Lower leg skin (tissue), 3 donors: ENCODE data around the gene AKR1C4.

Experiments used
- CTCF ChIP-seq, 3 donors: fragments of 450-650 bp; IDR thresholded peaks; one replicate each; pipeline ENCODE4 v1.5.1; 2016; ENCODE audit warnings: antibody characterized with exemption in 3 of 3, mild to moderate bottlenecking in 3 of 3, moderate library complexity in 2 of 3
- POLR2A ChIP-seq, 2 donors: fragments of 450-650 bp; IDR thresholded peaks; one replicate each; pipeline ENCODE4 v1.6.1; 2016 to 2017; ENCODE audit warnings: antibody characterized with exemption in 2 of 2, mild to moderate bottlenecking in 1 of 2, moderate library complexity in 1 of 2

DNA sequence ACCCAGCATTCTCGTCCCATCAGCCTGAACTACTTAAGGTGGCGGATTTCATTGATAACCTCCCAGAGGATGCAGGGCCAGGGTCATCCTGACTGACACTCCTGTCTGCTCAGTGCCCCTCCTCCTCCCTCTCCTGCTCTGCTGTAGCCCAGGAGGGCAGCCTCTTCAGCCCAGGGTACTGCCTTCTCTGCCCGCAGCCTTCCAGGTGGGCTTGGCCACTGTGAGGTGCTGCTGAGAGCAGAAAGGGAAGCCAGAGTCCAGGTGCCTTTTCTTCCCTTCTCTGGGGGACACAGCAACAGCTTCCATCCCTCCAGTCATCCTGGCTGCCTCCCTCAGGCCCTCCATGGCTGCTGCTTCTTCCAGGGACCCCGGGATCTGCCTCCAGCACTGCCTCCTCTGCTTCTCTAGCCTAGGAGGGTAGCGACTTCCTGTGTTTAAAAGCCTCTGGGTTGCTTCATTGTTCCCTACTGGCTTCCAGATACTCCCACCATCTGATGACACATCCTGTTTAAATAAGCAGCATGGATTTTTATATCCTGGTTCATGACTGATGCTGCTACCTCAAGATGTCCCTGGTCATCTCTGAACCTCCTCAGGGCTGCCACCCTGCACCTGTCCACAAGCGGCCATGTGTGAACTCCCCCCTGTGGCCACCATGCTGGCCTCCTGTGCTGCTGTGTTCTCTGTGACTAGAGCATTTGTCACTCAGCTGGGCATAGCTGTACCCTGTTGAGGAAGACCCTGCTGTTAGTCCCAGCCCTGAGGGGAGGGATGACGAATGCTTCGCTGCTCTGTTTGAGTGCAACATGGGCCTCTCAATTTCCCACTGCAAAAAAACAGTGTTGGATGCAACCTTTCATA lies 55.8 kb downstream of the AKR1C4 start:
- TF ChIP-seq CTCF (IDR thresholded peaks at IDR 0.05) (no peak), POLR2A (IDR thresholded peaks at IDR 0.05) (no peak)
